Common myeloid progenitor, CD34-positive (primary cell): ENCODE results near the gene KRT32. TPM values are rescaled to one million over a fixed set of nuclear protein-coding genes. Genes with fewer than 3 reads are reported as not detected.

ENCODE experiments used
- CTCF ChIA-PET: fragments of 350-600 bp; sonication (Branson Sonifier 250); formaldehyde crosslinking; loops from one replicate; lab custom pipeline; 2021; ENCODE audit warnings: antibody characterized with exemption; lab: Charles Lee
- POLR2A ChIA-PET: fragments of 350-600 bp; sonication (Branson Sonifier 250); formaldehyde crosslinking; loops from one replicate; lab custom pipeline; 2021; ENCODE audit warnings: antibody characterized with exemption; lab: Charles Lee
- DNase-seq, 3 donors: peaks; one replicate each; pipeline versions ENCODE4 v3.0.0 to v3.0.0-alpha.2; 2013
- H3K27ac ChIP-seq, 2 experiments: 1 replicate in 1 of 2; 2 replicates in 1 of 2; pipeline ENCODE4 v1.7.0; 2013; ENCODE audit warnings: inconsistent platforms in 2 of 2, low read length in 2 of 2, mild to moderate bottlenecking in 2 of 2, low read depth in 1 of 2, moderate library complexity in 1 of 2; ENCODE audit not compliant: severe bottlenecking in 2 of 2, insufficient read depth in 1 of 2, poor library complexity in 1 of 2
- H3K27me3 ChIP-seq, 5 experiments: replicated peaks in 2 of 5; 1 replicate in 3 of 5; 2 replicates in 2 of 5; pipeline versions ENCODE4 v1.6.1 to v1.7.0; 2013; ENCODE audit warnings: low read length in 4 of 5, mild to moderate bottlenecking in 2 of 5, moderate library complexity in 2 of 5, inconsistent platforms in 1 of 5; ENCODE audit not compliant: insufficient read depth in 5 of 5, control insufficient read depth in 4 of 5
- H3K36me3 ChIP-seq, 4 experiments: 1 replicate in 2 of 4; 2 replicates in 2 of 4; pipeline versions ENCODE4 v1.6.1 to v1.7.0; 2013; ENCODE audit warnings: low read length in 3 of 4, control low read depth in 1 of 4, mild to moderate bottlenecking in 1 of 4; ENCODE audit not compliant: control insufficient read depth in 4 of 4, insufficient read depth in 4 of 4
- H3K4me1 ChIP-seq, 4 experiments: 1 replicate in 3 of 4; 2 replicates in 1 of 4; pipeline versions ENCODE4 v1.6.1 to v1.7.1; 2013; ENCODE audit warnings: low read length in 3 of 4, mild to moderate bottlenecking in 3 of 4, control low read depth in 1 of 4, inconsistent platforms in 1 of 4, moderate library complexity in 1 of 4; ENCODE audit not compliant: control insufficient read depth in 4 of 4, insufficient read depth in 4 of 4; ENCODE audit errors: control extremely low read depth in 1 of 4
- H3K4me3 ChIP-seq, 7 experiments: 1 replicate in 4 of 7; 2 replicates in 3 of 7; pipeline versions ENCODE4 v1.5.1 to v1.7.0; 2013; ENCODE audit warnings: mild to moderate bottlenecking in 7 of 7, low read length in 6 of 7, moderate library complexity in 6 of 7, inconsistent platforms in 2 of 7, low read depth in 2 of 7, control low read depth in 1 of 7; ENCODE audit not compliant: insufficient read depth in 4 of 7, control insufficient read depth in 1 of 7; ENCODE audit errors: extremely low read depth in 1 of 7
- H3K9me3 ChIP-seq, 5 experiments: 1 replicate in 4 of 5; 2 replicates in 1 of 5; pipeline versions ENCODE4 v1.6.1 to v1.7.1; 2013; ENCODE audit warnings: low read length in 4 of 5, mild to moderate bottlenecking in 2 of 5, inconsistent platforms in 1 of 5, low read depth in 1 of 5, moderate library complexity in 1 of 5; ENCODE audit not compliant: control insufficient read depth in 4 of 5, insufficient read depth in 2 of 5; ENCODE audit errors: control extremely low read depth in 1 of 5
- WGBS: methylation state at CpG from one replicate; pipeline ENCODE4 v1.1.5; 2013; ENCODE audit not compliant: insufficient coverage; 5-methylcytosine and 5-hydroxymethylcytosine counted together
- polyA plus RNA-seq: library from polyadenylated mRNA; unstranded; fragments of 120-200 nt; gene quantifications from one replicate; pipeline ENCODE4 v1.2.1, GENCODE V29; 2013

The KRT32 gene
- polyA plus RNA-seq = not detected

GRCh38 chr17:41466988-41467387, at the start of gene KRT32:
KRT32 (minus strand) TSS chr17:41467386; CDS start chr17:41467325, 61 bp downstream.
- no peak within 1 kb of the TSS for H3K4me3 ChIP-seq
- 99% methylated on average over 10 of the region's 14 CpGs for WGBS
- ChIA-PET CTCF (no interaction called here), POLR2A (no interaction called here)
- DNase-seq = no peak
- no peak within 1 kb of the TSS for H3K27ac ChIP-seq
- H3K27me3 ChIP-seq = peaks cover 0 to 6% (median 2%) of the 10 kb centered on the region in 5 experiments
- no peaks in the 10 kb centered on the region for H3K36me3 ChIP-seq
- H3K9me3 ChIP-seq = peaks cover 1 to 23% (median 8%) of the 10 kb centered on the region in 5 experiments
- H3K4me1 ChIP-seq = no peaks in the 10 kb centered on the region

GRCh38 chr17:41516830-41517283, 49.7 kb upstream of the KRT32 start:
- Histone ChIP-seq H3K9me3 (no peaks in the 10 kb centered on the region), H3K4me3 (no peak overlapping the region), H3K27me3 (peaks cover 0 to 5% (median 0%) of the 10 kb centered on the region in 5 experiments), H3K27ac (no peak overlapping the region), H3K4me1 (peaks cover 0 to 8% (median 6%) of the 10 kb centered on the region in 4 experiments), H3K36me3 (no peaks in the 10 kb centered on the region)
- ChIA-PET CTCF (no interaction called here), POLR2A (no interaction called here)
- 95% methylated on average over 12 of the region's 14 CpGs for WGBS
- no peak for DNase-seq

GRCh38 chr17:41516147-41516829, 49.1 kb upstream of the KRT32 start:
- Histone ChIP-seq H3K9me3 (no peaks in the 10 kb centered on the region), H3K4me1 (peaks cover 0 to 8% (median 4%) of the 10 kb centered on the region in 4 experiments), H3K27ac (no peak overlapping the region), H3K4me3 (no peak overlapping the region), H3K36me3 (no peaks in the 10 kb centered on the region), H3K27me3 (peaks cover 0 to 5% (median 0%) of the 10 kb centered on the region in 5 experiments)
- ChIA-PET CTCF (no interaction called here), POLR2A (no interaction called here)
- WGBS = 96% methylated on average over 11 of the region's 14 CpGs
- no peak for DNase-seq

- no peak overlapping the region for H3K4me3 ChIP-seq
- H3K36me3 ChIP-seq = no peaks in the 10 kb centered on the region
- CTCF ChIA-PET = interaction anchor here (1.4 kb wide), 1 partner anchor 36 kb away, joined by 4 read pairs; no protein-coding TSS in a partner anchor
- peaks cover 0 to 8% (median 4%) of the 10 kb centered on the region in 4 experiments for H3K4me1 ChIP-seq
- no peaks in the 10 kb centered on the region for H3K9me3 ChIP-seq
- POLR2A ChIA-PET = no interaction called here
- 100% methylated on average over 2 of the region's 5 CpGs for WGBS
- no peak overlapping the region for H3K27ac ChIP-seq
- H3K27me3 ChIP-seq = peaks cover 0 to 2% (median 0%) of the 10 kb centered on the region in 5 experiments
- DNase-seq = no peak
Measured at GRCh38 chr17:41513168-41513547, 46.0 kb upstream of the KRT32 start.

GRCh38 chr17:41512546-41513167, 45.5 kb upstream of the KRT32 start:
- no peaks in the 10 kb centered on the region for H3K36me3 ChIP-seq
- peak in 2 of 3 donors; percentile 53 to 55 for DNase-seq
- peaks cover 0 to 8% (median 4%) of the 10 kb centered on the region in 4 experiments for H3K4me1 ChIP-seq
- H3K27ac ChIP-seq = no peak overlapping the region
- 34% methylated on average over 4 of the region's 7 CpGs for WGBS
- H3K27me3 ChIP-seq = no peaks in the 10 kb centered on the region
- no peaks in the 10 kb centered on the region for H3K9me3 ChIP-seq
- POLR2A ChIA-PET = no interaction called here
- CTCF ChIA-PET = interaction anchor here (0.8 to 1.4 kb wide), 3 partner anchors 18 to 612 kb away, joined by 3 to 4 read pairs (median 3); no protein-coding TSS in a partner anchor
- no peak overlapping the region for H3K4me3 ChIP-seq

- Histone ChIP-seq H3K36me3 (no peaks in the 10 kb centered on the region), H3K27me3 (peaks cover 0 to under 1% (median 0%) of the 10 kb centered on the region in 5 experiments), H3K9me3 (no peaks in the 10 kb centered on the region), H3K4me1 (peaks cover 0 to 8% (median 4%) of the 10 kb centered on the region in 4 experiments), H3K27ac (no peak overlapping the region), H3K4me3 (no peak overlapping the region)
- DNase-seq = no peak
- CTCF ChIA-PET = interaction anchor here (0.8 to 1.4 kb wide), 2 partner anchors 19 to 37 kb away, joined by 3 to 4 read pairs; no protein-coding TSS in a partner anchor
- POLR2A ChIA-PET = no interaction called here
- 96% methylated on average over 7 of the region's 10 CpGs for WGBS
Measured at GRCh38 chr17:41511716-41512115, 44.5 kb upstream of the KRT32 start.

GRCh38 chr17:41511116-41511515, 43.9 kb upstream of the KRT32 start:
- no peaks in the 10 kb centered on the region for H3K9me3 ChIP-seq
- no peaks in the 10 kb centered on the region for H3K36me3 ChIP-seq
- H3K4me3 ChIP-seq = no peak overlapping the region
- ChIA-PET POLR2A (no interaction called here), CTCF (no interaction called here)
- H3K27ac ChIP-seq = no peak overlapping the region
- H3K27me3 ChIP-seq = peaks cover 0 to 2% (median 0%) of the 10 kb centered on the region in 5 experiments
- 85% methylated on average over 3 of the region's 4 CpGs for WGBS
- no peak for DNase-seq
- H3K4me1 ChIP-seq = peaks cover 0 to 8% (median 4%) of the 10 kb centered on the region in 4 experiments
